Right atrium auricular region (tissue), 2 donors: Measurements from ENCODE around the gene EPM2AIP1. TPM values are rescaled to one million over a fixed set of nuclear protein-coding genes. Genes with fewer than 3 reads are reported as not detected.

Source experiments
- DNase-seq: peaks from one replicate; pipeline ENCODE4 v3.0.0-alpha.2; 2019; ENCODE audit warnings: low spot score
- H3K27ac ChIP-seq, 2 donors: fragments of 200-600 bp; sonication (generic); 1 replicate in 1 of 2; 2 replicates in 1 of 2; pipeline ENCODE4 v1.5.1; 2016 to 2019
- H3K27me3 ChIP-seq, 2 donors: fragments of 200-600 bp; sonication (generic); one replicate each; pipeline versions ENCODE4 v1.5.1 to v1.6.0; 2017 to 2019
- H3K36me3 ChIP-seq: fragments of 200-600 bp; sonication (generic); one replicate; pipeline ENCODE4 v1.5.1; 2016
- H3K4me1 ChIP-seq, 2 donors: fragments of 200-600 bp; sonication (generic); one replicate each; pipeline versions ENCODE4 v1.5.1 to v1.6.0; 2017 to 2019
- H3K4me3 ChIP-seq, 2 donors: fragments of 200-600 bp; sonication (generic); 1 replicate in 1 of 2; 2 replicates in 1 of 2; pipeline ENCODE4 v1.5.1; 2017 to 2019; ENCODE audit warnings: mild to moderate bottlenecking in 1 of 2, moderate library complexity in 1 of 2
- H3K9me3 ChIP-seq, 2 donors: fragments of 200-600 bp; sonication (generic); one replicate each; pipeline ENCODE4 v1.5.1; 2019
- total RNA-seq, 2 donors: library from RNA; depleted of rRNA; stranded (reverse); fragments of >200 nt; gene quantifications; one replicate each; pipeline ENCODE4 v1.1.0, GENCODE V29; 2016
- TF ChIP-seq, protein P1 (sequence below), 2 donors: fragments of 200-600 bp; sonication (generic); IDR thresholded peaks; one replicate each; pipeline ENCODE4 v1.5.1; 2019; ENCODE audit warnings: antibody characterized with exemption in 2 of 2

EPM2AIP1 gene
- total RNA-seq, 2 donors from 2014 or later, result 10.3 TPM

DNA sequence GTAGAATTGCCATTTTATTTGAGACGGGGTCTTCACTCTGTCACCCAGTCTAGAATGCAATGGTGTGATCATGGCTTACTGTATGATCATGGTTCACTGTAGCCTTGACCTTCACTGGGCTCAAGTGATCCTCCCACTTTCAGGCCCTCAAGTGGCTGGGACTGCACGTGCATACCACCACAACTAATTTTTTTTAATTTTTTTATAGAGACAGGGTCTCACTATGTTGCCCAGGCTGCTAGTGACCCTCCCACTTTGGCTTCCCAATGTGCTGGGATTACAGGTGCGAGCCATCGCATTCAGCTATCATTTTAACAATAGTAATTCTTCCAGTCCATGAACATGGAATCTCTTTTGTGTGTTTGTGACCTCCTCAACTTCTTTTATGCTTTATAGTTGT, 11.9 kb downstream of the EPM2AIP1 start:
- H3K27ac ChIP-seq, result no peak overlapping the region
- H3K27me3 ChIP-seq, result no peaks in the 10 kb centered on the region
- no peak for DNase-seq
- TF ChIP-seq, protein P1, sequence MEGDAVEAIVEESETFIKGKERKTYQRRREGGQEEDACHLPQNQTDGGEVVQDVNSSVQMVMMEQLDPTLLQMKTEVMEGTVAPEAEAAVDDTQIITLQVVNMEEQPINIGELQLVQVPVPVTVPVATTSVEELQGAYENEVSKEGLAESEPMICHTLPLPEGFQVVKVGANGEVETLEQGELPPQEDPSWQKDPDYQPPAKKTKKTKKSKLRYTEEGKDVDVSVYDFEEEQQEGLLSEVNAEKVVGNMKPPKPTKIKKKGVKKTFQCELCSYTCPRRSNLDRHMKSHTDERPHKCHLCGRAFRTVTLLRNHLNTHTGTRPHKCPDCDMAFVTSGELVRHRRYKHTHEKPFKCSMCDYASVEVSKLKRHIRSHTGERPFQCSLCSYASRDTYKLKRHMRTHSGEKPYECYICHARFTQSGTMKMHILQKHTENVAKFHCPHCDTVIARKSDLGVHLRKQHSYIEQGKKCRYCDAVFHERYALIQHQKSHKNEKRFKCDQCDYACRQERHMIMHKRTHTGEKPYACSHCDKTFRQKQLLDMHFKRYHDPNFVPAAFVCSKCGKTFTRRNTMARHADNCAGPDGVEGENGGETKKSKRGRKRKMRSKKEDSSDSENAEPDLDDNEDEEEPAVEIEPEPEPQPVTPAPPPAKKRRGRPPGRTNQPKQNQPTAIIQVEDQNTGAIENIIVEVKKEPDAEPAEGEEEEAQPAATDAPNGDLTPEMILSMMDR (IDR thresholded peaks at IDR 0.05), result no peak
- no peaks in the 10 kb centered on the region for H3K9me3 ChIP-seq
- peaks cover 0 to 7% of the 10 kb centered on the region in 2 donors for H3K4me1 ChIP-seq
- no peak overlapping the region for H3K4me3 ChIP-seq
- peaks cover 38% of the 10 kb centered on the region for H3K36me3 ChIP-seq

DNA sequence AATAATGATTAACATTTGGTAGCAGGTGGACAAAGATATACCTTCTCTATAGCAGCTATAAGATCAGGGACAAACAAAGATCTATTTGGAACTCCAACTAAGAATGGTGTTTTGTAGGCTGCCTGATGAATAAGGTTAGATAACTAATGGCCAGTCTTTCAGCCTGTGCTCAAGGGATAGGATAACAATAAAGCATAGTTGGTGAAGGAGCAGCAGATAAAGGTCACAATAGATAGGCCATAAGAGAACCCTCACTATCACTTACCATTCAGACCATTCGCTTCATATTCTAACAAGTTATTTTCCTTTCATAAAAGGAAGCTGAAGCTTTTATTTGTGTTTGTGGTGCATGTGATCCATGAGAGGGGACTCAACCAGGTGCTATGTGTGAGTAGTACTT, 19.8 kb downstream of the EPM2AIP1 start:
- Histone ChIP-seq H3K27ac (no peak overlapping the region), H3K36me3 (no peaks in the 10 kb centered on the region), H3K4me1 (peaks cover 0 to 10% of the 10 kb centered on the region in 2 donors), H3K27me3 (no peaks in the 10 kb centered on the region), H3K4me3 (no peak overlapping the region), H3K9me3 (no peaks in the 10 kb centered on the region)
- DNase-seq, result no peak
- TF ChIP-seq, protein P1 (IDR thresholded peaks at IDR 0.05), result no peak

DNA sequence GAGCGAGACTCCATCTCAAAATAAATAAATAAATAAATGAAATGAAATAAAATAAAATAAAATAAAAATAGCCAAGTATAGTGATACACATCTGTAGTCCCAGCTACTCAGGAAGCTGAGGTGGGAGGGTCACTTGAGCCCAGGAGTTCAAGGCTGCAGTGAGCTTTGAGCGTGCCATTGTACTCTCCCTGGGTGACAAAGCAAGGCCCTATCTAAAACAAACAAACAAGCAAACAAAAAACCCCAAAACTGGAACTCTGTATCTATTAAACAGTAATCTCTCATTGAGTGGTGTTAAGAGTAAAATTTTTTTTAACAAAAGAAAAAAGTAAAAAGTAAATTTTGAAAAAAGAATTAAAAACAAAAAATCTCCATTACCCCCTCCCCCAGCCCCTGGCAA, 20.8 kb downstream of the EPM2AIP1 start:
- Histone ChIP-seq H3K9me3 (no peaks in the 10 kb centered on the region), H3K4me1 (peaks cover 0 to 10% of the 10 kb centered on the region in 2 donors), H3K27me3 (no peaks in the 10 kb centered on the region), H3K4me3 (no peak overlapping the region), H3K36me3 (no peaks in the 10 kb centered on the region), H3K27ac (no peak overlapping the region)
- no peak for DNase-seq
- TF ChIP-seq, protein P1 (IDR thresholded peaks at IDR 0.05), result no peak

DNA sequence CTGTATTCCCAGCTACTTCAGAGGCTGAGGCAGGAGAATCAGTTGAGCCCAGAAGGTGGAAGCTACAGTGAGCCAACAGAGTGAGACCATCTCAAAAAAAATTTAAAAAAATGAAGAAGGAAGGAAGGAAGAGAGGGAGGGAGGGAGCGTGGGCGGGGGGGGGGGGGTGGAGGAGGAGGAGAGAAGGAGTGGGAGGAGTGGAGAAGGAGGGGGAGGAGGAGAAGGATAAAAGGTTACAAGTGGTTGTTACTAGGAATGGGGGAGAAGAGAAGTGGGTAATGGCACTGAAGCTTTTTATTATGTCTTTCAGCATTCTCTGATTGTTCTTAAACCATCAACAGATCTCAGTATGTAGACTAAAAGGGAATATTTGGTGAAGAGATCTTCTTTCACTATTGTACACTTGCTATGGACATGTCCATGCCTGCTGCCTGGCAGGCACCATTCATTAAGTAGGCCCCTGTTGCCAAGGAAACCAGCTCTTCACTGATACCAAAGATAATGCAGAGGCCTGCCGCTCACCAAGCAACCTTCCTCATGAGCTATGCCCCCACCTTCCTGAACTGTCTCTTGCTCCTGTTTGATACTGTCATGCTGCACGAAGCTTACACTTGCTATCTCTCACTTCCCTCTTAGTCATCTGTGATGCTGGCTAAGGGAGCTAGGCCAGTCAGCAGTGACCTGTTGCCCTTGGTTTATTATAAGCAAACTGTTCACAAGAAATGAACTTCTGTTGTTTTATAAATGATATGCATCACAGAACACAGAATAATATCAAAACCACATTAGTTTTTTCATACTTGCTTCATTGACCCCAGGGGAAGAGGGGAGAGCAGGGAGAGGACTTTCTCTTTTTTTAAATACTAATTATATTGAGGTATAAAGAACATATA, 23.1 kb downstream of the EPM2AIP1 start:
- no peak for DNase-seq
- Histone ChIP-seq H3K9me3 (no peaks in the 10 kb centered on the region), H3K27me3 (no peaks in the 10 kb centered on the region), H3K27ac (peak overlapping the region; percentile 54 to 73), H3K4me1 (peaks cover 0 to 10% of the 10 kb centered on the region in 2 donors), H3K4me3 (no peak overlapping the region), H3K36me3 (no peaks in the 10 kb centered on the region)
- TF ChIP-seq, protein P1 (IDR thresholded peaks at IDR 0.05), result no peak

DNA sequence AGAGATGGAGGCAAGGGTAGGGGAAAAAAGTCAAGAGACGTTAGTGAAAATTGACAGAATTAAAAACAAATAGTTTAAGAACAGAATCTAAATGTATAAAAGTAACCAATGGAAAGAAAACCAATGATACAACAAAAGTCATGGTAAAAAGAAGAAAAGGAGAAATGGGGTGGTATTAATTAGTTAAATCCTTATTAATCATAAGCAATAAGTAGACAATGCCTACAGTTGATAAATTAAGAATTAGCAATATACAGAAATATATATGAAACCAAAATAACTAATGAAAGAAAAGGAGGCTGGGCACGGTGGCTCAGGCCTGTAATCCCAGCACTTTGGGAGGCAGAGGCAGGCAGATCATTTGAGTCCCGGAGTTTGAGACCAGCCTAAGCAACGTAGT, 23.8 kb downstream of the EPM2AIP1 start:
- DNase-seq, result no peak
- H3K4me1 ChIP-seq, result peaks cover 0 to 10% of the 10 kb centered on the region in 2 donors
- no peaks in the 10 kb centered on the region for H3K27me3 ChIP-seq
- H3K36me3 ChIP-seq, result no peaks in the 10 kb centered on the region
- no peaks in the 10 kb centered on the region for H3K9me3 ChIP-seq
- peak overlapping the region; percentile 54 to 73 for H3K27ac ChIP-seq
- no peak overlapping the region for H3K4me3 ChIP-seq
- TF ChIP-seq, protein P1 (IDR thresholded peaks at IDR 0.05), result no peak
